ENCODE data around the gene GPR158.

GPR158 gene

GRCh38 chr10:25505466-25505865 lies 330.7 kb downstream of the GPR158 start:
- DNase-seq = no peak

GRCh38 chr10:25506821-25507335 lies 332.1 kb downstream of the GPR158 start:
- DNase-seq = no peak

- no peak for DNase-seq
These were observed 333.5 kb downstream of the GPR158 start for GRCh38 chr10:25508112-25508815.

- no peak for DNase-seq
These were observed 334.4 kb downstream of the GPR158 start for GRCh38 chr10:25509151-25509550.

GRCh38 chr10:25522294-25522693 lies 347.5 kb downstream of the GPR158 start:
- no peak for DNase-seq

GRCh38 chr10:25522946-25523608 lies 348.3 kb downstream of the GPR158 start:
- no peak for DNase-seq

GRCh38 chr10:25530306-25530705 lies 355.5 kb downstream of the GPR158 start:
- DNase-seq = no peak

GRCh38 chr10:25531457-25532061 lies 356.8 kb downstream of the GPR158 start:
- no peak for DNase-seq

- DNase-seq = no peak
These were observed 357.4 kb downstream of the GPR158 start for GRCh38 chr10:25532213-25532612.

GRCh38 chr10:25536027-25536426 lies 361.2 kb downstream of the GPR158 start:
- DNase-seq = no peak

GRCh38 chr10:25547382-25547781 lies 372.6 kb downstream of the GPR158 start:
- DNase-seq = no peak

GRCh38 chr10:25552283-25552919 lies 377.6 kb downstream of the GPR158 start:
- DNase-seq = no peak

- DNase-seq = no peak
These were observed 381.1 kb downstream of the GPR158 start for GRCh38 chr10:25555865-25556264.

- no peak for DNase-seq
These were observed 381.7 kb downstream of the GPR158 start for GRCh38 chr10:25556457-25556856.

- DNase-seq = no peak
These were observed 382.3 kb downstream of the GPR158 start for GRCh38 chr10:25557136-25557535.

- DNase-seq = no peak
These were observed 387.0 kb downstream of the GPR158 start for GRCh38 chr10:25561758-25562157.

GRCh38 chr10:25562547-25562946 lies 387.7 kb downstream of the GPR158 start:
- DNase-seq = no peak

GRCh38 chr10:25564351-25564750 lies 389.6 kb downstream of the GPR158 start:
- no peak for DNase-seq

GRCh38 chr10:25565570-25565969 lies 390.8 kb downstream of the GPR158 start:
- no peak for DNase-seq

- DNase-seq = no peak
These were observed 398.5 kb downstream of the GPR158 start for GRCh38 chr10:25573316-25573715.

- DNase-seq = no peak
These were observed 400.5 kb downstream of the GPR158 start for GRCh38 chr10:25575343-25575742.

GRCh38 chr10:25578061-25578460 lies 403.3 kb downstream of the GPR158 start:
- no peak for DNase-seq

GRCh38 chr10:25582961-25583360 lies 408.2 kb downstream of the GPR158 start:
- DNase-seq = no peak

- DNase-seq = no peak
These were observed 425.9 kb downstream of the GPR158 start for GRCh38 chr10:25600651-25601050.

Data from amniotic stem cell (primary cell).